MCF 10A (cell line): ENCODE measurements around the gene ZNF593. TPM values are rescaled to one million over a fixed set of nuclear protein-coding genes. Genes with fewer than 3 reads are reported as not detected.
A peak's percentile ranks its signal among the peaks of the same experiment; 100 is the strongest.

Experiments used
- BruUV-seq: library from RNA; stranded (reverse); fragments of 400-500 nt; replicated peaks from 2 replicates; lab custom pipeline; 2021; lab: Mats Ljungman, UMichigan
- CTCF ChIA-PET: fragments of 300-600 bp; sonication (Branson Sonifier 250); formaldehyde crosslinking; extraction: SDS; loops from one replicate; lab custom pipeline; 2021; ENCODE audit warnings: antibody characterized with exemption, inconsistent platforms; lab: Yijun Ruan, JAX
- POLR2A ChIA-PET: fragments of 300-600, 350-650 bp; sonication (Branson Sonifier 250); formaldehyde crosslinking; extraction: SDS; loops from one replicate; lab custom pipeline; 2020; ENCODE audit warnings: antibody characterized with exemption, inconsistent platforms; lab: Yijun Ruan, JAX
- DNase-seq: peaks from one replicate; pipeline ENCODE4 v3.0.0-alpha.2; 2018; ENCODE audit not compliant: unreplicated experiment
- H3K27ac Mint-ChIP-seq: one replicate; pipeline ENCODE4 v1.8.0; 2022; ENCODE audit warnings: mild to moderate bottlenecking, low read depth, mixed read lengths; ENCODE audit not compliant: unreplicated experiment
- H3K27me3 Mint-ChIP-seq: one replicate; pipeline ENCODE4 v1.8.0; 2022; ENCODE audit warnings: mixed read lengths; ENCODE audit not compliant: insufficient read depth, unreplicated experiment
- H3K36me3 Mint-ChIP-seq: one replicate; pipeline ENCODE4 v1.8.0; 2022; ENCODE audit warnings: mild to moderate bottlenecking, moderate library complexity, mixed read lengths; ENCODE audit not compliant: insufficient read depth, unreplicated experiment
- H3K4me1 Mint-ChIP-seq: one replicate; pipeline ENCODE4 v1.8.0; 2022; ENCODE audit warnings: mixed read lengths; ENCODE audit not compliant: insufficient read depth, unreplicated experiment
- H3K4me3 Mint-ChIP-seq: one replicate; pipeline ENCODE4 v1.8.0; 2022; ENCODE audit warnings: mild to moderate bottlenecking, moderate library complexity, mixed read lengths; ENCODE audit not compliant: unreplicated experiment
- H3K9me3 Mint-ChIP-seq: one replicate; pipeline ENCODE4 v1.8.0; 2022; ENCODE audit warnings: mixed read lengths; ENCODE audit not compliant: unreplicated experiment
- intact Hi-C: fragments of 100-400 bp; cut with micrococcal nuclease; formaldehyde crosslinking; loops from 2 replicates; pipeline ENCODE4 v1.14.1; 2022
- total RNA-seq: library from RNA; stranded (reverse); gene quantifications from 2 replicates; pipeline ENCODE4 v1.2.3, GENCODE V29; 2022
- TF ChIP-seq, protein P1 (sequence below): fragments of 200-600 bp; IDR thresholded peaks from one replicate; pipeline ENCODE4 v1.8.0; 2022; ENCODE audit warnings: antibody characterized with exemption, mild to moderate bottlenecking; ENCODE audit not compliant: unreplicated experiment

The ZNF593 gene
- total RNA-seq, 1 experiment from 2014 or later = 82.6 TPM

DNA sequence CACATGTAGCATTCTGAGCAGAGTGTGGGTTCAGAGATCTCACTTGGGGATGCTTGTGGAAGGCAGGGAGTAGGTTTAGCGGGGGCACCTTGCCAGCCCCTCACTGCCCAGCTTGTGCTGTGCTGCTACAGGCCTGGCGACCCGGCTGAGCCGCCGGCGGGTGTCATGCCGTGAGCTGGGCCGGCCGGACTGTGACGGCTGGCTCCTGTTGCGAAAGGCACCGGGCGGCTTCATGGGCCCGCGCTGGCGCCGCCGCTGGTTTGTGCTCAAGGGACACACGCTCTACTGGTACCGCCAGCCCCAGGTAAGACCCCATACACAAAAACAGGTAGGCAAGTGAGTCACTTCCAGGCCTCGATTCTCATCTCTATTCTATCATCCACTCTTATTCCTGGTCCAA lies 15.2 kb downstream of the ZNF593 start:
- Mint-ChIP-seq H3K9me3 (no peaks in the 10 kb centered on the region), H3K27ac (no peak overlapping the region), H3K27me3 (no peaks in the 10 kb centered on the region), H3K36me3 (peaks cover 77% of the 10 kb centered on the region), H3K4me3 (no peak overlapping the region), H3K4me1 (peaks cover 10% of the 10 kb centered on the region)
- intact Hi-C loops = no loop called here
- no peak for DNase-seq
- POLR2A ChIA-PET = no interaction called here
- BruUV-seq = no TSS peak
- TF ChIP-seq, protein P1, sequence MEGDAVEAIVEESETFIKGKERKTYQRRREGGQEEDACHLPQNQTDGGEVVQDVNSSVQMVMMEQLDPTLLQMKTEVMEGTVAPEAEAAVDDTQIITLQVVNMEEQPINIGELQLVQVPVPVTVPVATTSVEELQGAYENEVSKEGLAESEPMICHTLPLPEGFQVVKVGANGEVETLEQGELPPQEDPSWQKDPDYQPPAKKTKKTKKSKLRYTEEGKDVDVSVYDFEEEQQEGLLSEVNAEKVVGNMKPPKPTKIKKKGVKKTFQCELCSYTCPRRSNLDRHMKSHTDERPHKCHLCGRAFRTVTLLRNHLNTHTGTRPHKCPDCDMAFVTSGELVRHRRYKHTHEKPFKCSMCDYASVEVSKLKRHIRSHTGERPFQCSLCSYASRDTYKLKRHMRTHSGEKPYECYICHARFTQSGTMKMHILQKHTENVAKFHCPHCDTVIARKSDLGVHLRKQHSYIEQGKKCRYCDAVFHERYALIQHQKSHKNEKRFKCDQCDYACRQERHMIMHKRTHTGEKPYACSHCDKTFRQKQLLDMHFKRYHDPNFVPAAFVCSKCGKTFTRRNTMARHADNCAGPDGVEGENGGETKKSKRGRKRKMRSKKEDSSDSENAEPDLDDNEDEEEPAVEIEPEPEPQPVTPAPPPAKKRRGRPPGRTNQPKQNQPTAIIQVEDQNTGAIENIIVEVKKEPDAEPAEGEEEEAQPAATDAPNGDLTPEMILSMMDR = no peak
- CTCF ChIA-PET = interaction anchor here (1.3 to 1.5 kb wide), 2 partner anchors 15 to 49 kb away, joined by 3 to 4 read pairs; partner anchors contain the start of genes CEP85 and ZNF593

DNA sequence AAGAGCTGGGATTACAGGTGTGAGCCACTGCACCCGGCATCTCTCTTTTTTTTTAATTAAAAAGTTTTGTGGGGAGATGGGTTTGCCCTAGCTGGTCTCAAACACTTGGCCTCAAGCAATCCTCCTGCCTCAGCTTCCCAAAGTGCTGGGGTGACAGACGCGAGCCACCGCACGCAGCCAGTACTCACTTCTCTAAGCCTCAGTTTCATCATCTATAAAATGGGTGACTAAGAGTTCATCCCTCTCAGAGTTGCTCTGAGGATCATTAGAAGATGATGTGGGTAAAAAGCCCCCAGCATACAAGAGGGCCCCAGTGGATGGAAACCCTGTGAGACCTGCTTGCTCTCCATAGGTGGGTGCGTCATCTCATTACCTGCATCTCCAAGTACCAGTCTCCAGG lies 18.2 kb downstream of the ZNF593 start:
- POLR2A ChIA-PET = interaction anchor here (0.7 kb wide), 1 partner anchor 185 kb away, joined by 3 read pairs; no protein-coding TSS in a partner anchor
- no peak for DNase-seq
- no TSS peak for BruUV-seq
- Mint-ChIP-seq H3K4me1 (no peaks in the 10 kb centered on the region), H3K36me3 (peaks cover 68% of the 10 kb centered on the region), H3K27me3 (no peaks in the 10 kb centered on the region), H3K27ac (no peak overlapping the region), H3K9me3 (no peaks in the 10 kb centered on the region), H3K4me3 (no peak overlapping the region)
- TF ChIP-seq, protein P1 = no peak
- CTCF ChIA-PET = interaction anchor here (0.6 kb wide), 1 partner anchor 18 kb away, joined by 3 read pairs; no protein-coding TSS in a partner anchor
- intact Hi-C loops = no loop called here

DNA sequence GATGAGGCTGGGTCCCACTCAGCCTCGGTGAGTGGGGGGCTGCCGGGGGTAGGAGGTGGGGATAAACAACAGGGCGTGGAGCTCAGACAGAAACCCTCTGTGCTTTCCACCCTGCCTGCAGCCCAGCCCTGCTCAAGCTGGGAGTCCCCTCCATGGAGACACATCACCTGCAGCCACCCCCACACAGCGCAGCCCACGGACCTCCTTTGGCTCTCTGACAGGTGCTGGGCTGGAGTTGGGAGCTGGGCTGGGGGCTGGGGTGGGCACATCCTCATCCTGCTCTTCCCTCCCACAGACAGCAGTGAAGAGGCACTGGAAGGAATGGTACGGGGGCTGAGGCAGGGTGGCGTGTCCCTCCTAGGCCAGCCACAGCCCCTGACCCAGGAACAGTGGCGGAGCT lies 18.8 kb downstream of the ZNF593 start:
- intact Hi-C loops = no loop called here
- Mint-ChIP-seq H3K4me3 (no peak overlapping the region), H3K27ac (no peak overlapping the region), H3K9me3 (no peaks in the 10 kb centered on the region), H3K4me1 (no peaks in the 10 kb centered on the region), H3K36me3 (peaks cover 62% of the 10 kb centered on the region), H3K27me3 (no peaks in the 10 kb centered on the region)
- no peak for DNase-seq
- TF ChIP-seq, protein P1 = no peak
- POLR2A ChIA-PET = no interaction called here
- no TSS peak for BruUV-seq
- CTCF ChIA-PET = interaction anchor here (1.1 kb wide), 1 partner anchor 16 kb away, joined by 3 read pairs; no protein-coding TSS in a partner anchor

DNA sequence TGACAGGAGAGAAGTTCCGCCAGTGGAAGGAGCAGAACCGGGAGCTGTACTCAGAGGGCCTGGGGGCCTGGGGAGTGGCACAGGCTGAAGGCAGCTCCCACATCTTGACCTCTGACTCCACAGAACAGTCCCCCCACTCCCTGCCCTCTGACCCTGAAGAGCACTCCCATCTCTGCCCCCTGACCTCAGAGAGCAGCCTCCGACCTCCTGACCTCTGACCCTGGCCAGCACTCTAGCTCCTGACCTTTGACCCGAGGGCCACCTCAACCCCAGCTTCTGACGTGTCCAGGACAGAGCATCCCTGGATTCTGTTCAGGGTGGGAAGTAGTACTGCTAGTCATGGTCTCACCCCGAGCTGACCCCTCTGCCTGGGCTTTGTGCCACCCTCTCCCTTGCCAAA lies 19.6 kb downstream of the ZNF593 start:
- H3K9me3 Mint-ChIP-seq = no peaks in the 10 kb centered on the region
- intact Hi-C loops = no loop called here
- POLR2A ChIA-PET = no interaction called here
- DNase-seq = no peak
- peaks cover 8% of the 10 kb centered on the region for H3K27me3 Mint-ChIP-seq
- TSS peak; percentile 47 for BruUV-seq
- CTCF ChIA-PET = interaction anchor here (0.5 to 1.1 kb wide), 2 partner anchors 15 to 202 kb away, joined by 3 read pairs; no protein-coding TSS in a partner anchor
- H3K4me1 Mint-ChIP-seq = no peaks in the 10 kb centered on the region
- TF ChIP-seq, protein P1 = no peak
- H3K36me3 Mint-ChIP-seq = peaks cover 53% of the 10 kb centered on the region
- H3K4me3 Mint-ChIP-seq = no peak overlapping the region
- peak overlapping the region; percentile 63 for H3K27ac Mint-ChIP-seq
